Stimulated activated CD8-positive, alpha-beta memory T cell treated with anti-CD3 and anti-CD28 coated beads, Interleukin-4, amount 100 ng/mL, for 1 hour (primary cell): ENCODE data around the gene AGMO.

Experiments
- DNase-seq, 2 donors: peaks; one replicate each; pipeline ENCODE4 v3.0.0-alpha.2; 2020; ENCODE audit warnings: low read depth in 2 of 2, low spot score in 1 of 2

Gene AGMO

GRCh38 chr7:15504351-15504750 lies 57.5 kb downstream of the AGMO start:
- no peak for DNase-seq

GRCh38 chr7:15503603-15504290 lies 58.1 kb downstream of the AGMO start:
- no peak for DNase-seq

- no peak for DNase-seq
These were observed 63.4 kb downstream of the AGMO start for GRCh38 chr7:15498465-15498864.

GRCh38 chr7:15495170-15495569 lies 66.6 kb downstream of the AGMO start:
- no peak for DNase-seq

GRCh38 chr7:15494711-15495110 lies 67.1 kb downstream of the AGMO start:
- no peak for DNase-seq

- DNase-seq, result no peak
These were observed 70.5 kb downstream of the AGMO start for GRCh38 chr7:15491361-15491760.

- DNase-seq, result no peak
These were observed 71.5 kb downstream of the AGMO start for GRCh38 chr7:15490291-15490690.

- DNase-seq, result no peak
These were observed 72.0 kb downstream of the AGMO start for GRCh38 chr7:15489861-15490260.

- no peak for DNase-seq
These were observed 72.4 kb downstream of the AGMO start for GRCh38 chr7:15489383-15489782.

- DNase-seq, result no peak
These were observed 73.4 kb downstream of the AGMO start for GRCh38 chr7:15488401-15488800.

GRCh38 chr7:15487896-15488295 lies 73.9 kb downstream of the AGMO start:
- no peak for DNase-seq

GRCh38 chr7:15485998-15486397 lies 75.8 kb downstream of the AGMO start:
- DNase-seq, result no peak

GRCh38 chr7:15485431-15485830 lies 76.4 kb downstream of the AGMO start:
- no peak for DNase-seq

- DNase-seq, result no peak
These were observed 80.7 kb downstream of the AGMO start for GRCh38 chr7:15481132-15481531.

GRCh38 chr7:15478401-15478800 lies 83.4 kb downstream of the AGMO start:
- DNase-seq, result no peak

GRCh38 chr7:15476531-15476918 lies 85.3 kb downstream of the AGMO start:
- DNase-seq, result no peak

- no peak for DNase-seq
These were observed 85.8 kb downstream of the AGMO start for GRCh38 chr7:15475808-15476530.

- no peak for DNase-seq
These were observed 90.2 kb downstream of the AGMO start for GRCh38 chr7:15471669-15471950.

GRCh38 chr7:15470825-15471668 lies 90.8 kb downstream of the AGMO start:
- no peak for DNase-seq

- no peak for DNase-seq
These were observed 97.1 kb downstream of the AGMO start for GRCh38 chr7:15464667-15465121.

- no peak for DNase-seq
These were observed 97.8 kb downstream of the AGMO start for GRCh38 chr7:15463801-15464666.
